Caco-2 (cell line): ENCODE measurements around the gene PNRC2. TPM values are rescaled to one million over a fixed set of nuclear protein-coding genes. Genes with fewer than 3 reads are reported as not detected.

ENCODE experiments used
- BruUV-seq: library from RNA; stranded (reverse); fragments of 400-500 nt; replicated peaks from 2 replicates; lab custom pipeline; 2021; lab: Mats Ljungman, UMichigan
- CTCF ChIA-PET: fragments of 300-600 bp; sonication (Branson Sonifier 250); formaldehyde crosslinking; loops from one replicate; lab custom pipeline; 2022; ENCODE audit warnings: antibody characterized with exemption; lab: Charles Lee
- POLR2A ChIA-PET: fragments of 300-600 bp; sonication (Branson Sonifier 250); formaldehyde crosslinking; loops from one replicate; lab custom pipeline; 2022; ENCODE audit warnings: antibody characterized with exemption; lab: Charles Lee
- DNase-seq, 2 experiments: peaks; one replicate each; pipeline versions ENCODE4 v3.0.0 to v3.0.0-alpha.2; 2020 to 2022
- H3K27me3 ChIP-seq: replicated peaks from 2 replicates; pipeline ENCODE4 v1.6.0; 2011; ENCODE audit warnings: low read length; ENCODE audit not compliant: control insufficient read depth, insufficient read depth
- H3K36me3 ChIP-seq: 2 replicates; pipeline ENCODE4 v1.5.1; 2011; ENCODE audit warnings: low read length; ENCODE audit not compliant: control insufficient read depth, insufficient read depth
- H3K4me1 ChIP-seq: fragments of 250-450 bp; sonication (Bioruptor Pico); 2 replicates; pipeline ENCODE4 v1.5.1; 2020; ENCODE audit warnings: mild to moderate bottlenecking
- H3K4me3 ChIP-seq: 2 replicates; pipeline ENCODE4 v1.5.1; 2011; ENCODE audit warnings: low read depth, mild to moderate bottlenecking, control low read depth, low read length
- H3K9me3 ChIP-seq: fragments of 250-450 bp; sonication (Bioruptor Pico); 2 replicates; pipeline ENCODE4 v1.5.1; 2020; ENCODE audit warnings: mild to moderate bottlenecking, moderate library complexity
- H3K27ac Mint-ChIP-seq: one replicate; pipeline ENCODE4 v1.8.0; 2022; ENCODE audit warnings: mixed read lengths; ENCODE audit not compliant: unreplicated experiment
- H3K27me3 Mint-ChIP-seq: one replicate; pipeline ENCODE4 v1.8.0; 2022; ENCODE audit warnings: mixed read lengths; ENCODE audit not compliant: insufficient read depth, unreplicated experiment
- H3K36me3 Mint-ChIP-seq: one replicate; pipeline ENCODE4 v1.8.0; 2022; ENCODE audit warnings: mild to moderate bottlenecking, mixed read lengths; ENCODE audit not compliant: insufficient read depth, unreplicated experiment
- H3K4me1 Mint-ChIP-seq: one replicate; pipeline ENCODE4 v1.8.0; 2022; ENCODE audit warnings: low read depth, mixed read lengths; ENCODE audit not compliant: unreplicated experiment
- H3K4me3 Mint-ChIP-seq: one replicate; pipeline ENCODE4 v1.8.0; 2022; ENCODE audit warnings: mild to moderate bottlenecking, moderate library complexity, mixed read lengths; ENCODE audit not compliant: unreplicated experiment
- H3K9me3 Mint-ChIP-seq: one replicate; pipeline ENCODE4 v1.8.0; 2022; ENCODE audit warnings: mixed read lengths; ENCODE audit not compliant: unreplicated experiment
- intact Hi-C: fragments of 100-400 bp; cut with micrococcal nuclease; formaldehyde crosslinking; loops from one replicate; pipeline ENCODE4 v1.10.0; 2022; ENCODE audit not compliant: unreplicated experiment
- total RNA-seq: library from RNA; stranded (reverse); gene quantifications from 2 replicates; pipeline ENCODE4 v1.2.3, GENCODE V29; 2022
- TF ChIP-seq, protein P1 (sequence below), 2 experiments: fragments of 200-600 bp in 1 of 2; IDR thresholded peaks; 1 replicate in 1 of 2; 2 replicates in 1 of 2; pipeline versions ENCODE4 v1.5.1 to v1.8.0; 2011 to 2022; ENCODE audit warnings: antibody characterized with exemption in 1 of 2, control low read depth in 1 of 2, inconsistent platforms in 1 of 2, low read depth in 1 of 2, low read length in 1 of 2, mild to moderate bottlenecking in 1 of 2, moderate library complexity in 1 of 2; ENCODE audit not compliant: insufficient read depth in 1 of 2, severe bottlenecking in 1 of 2, unreplicated experiment in 1 of 2

The PNRC2 gene
- total RNA-seq, 1 experiment from 2014 or later = 89.8 TPM

DNA sequence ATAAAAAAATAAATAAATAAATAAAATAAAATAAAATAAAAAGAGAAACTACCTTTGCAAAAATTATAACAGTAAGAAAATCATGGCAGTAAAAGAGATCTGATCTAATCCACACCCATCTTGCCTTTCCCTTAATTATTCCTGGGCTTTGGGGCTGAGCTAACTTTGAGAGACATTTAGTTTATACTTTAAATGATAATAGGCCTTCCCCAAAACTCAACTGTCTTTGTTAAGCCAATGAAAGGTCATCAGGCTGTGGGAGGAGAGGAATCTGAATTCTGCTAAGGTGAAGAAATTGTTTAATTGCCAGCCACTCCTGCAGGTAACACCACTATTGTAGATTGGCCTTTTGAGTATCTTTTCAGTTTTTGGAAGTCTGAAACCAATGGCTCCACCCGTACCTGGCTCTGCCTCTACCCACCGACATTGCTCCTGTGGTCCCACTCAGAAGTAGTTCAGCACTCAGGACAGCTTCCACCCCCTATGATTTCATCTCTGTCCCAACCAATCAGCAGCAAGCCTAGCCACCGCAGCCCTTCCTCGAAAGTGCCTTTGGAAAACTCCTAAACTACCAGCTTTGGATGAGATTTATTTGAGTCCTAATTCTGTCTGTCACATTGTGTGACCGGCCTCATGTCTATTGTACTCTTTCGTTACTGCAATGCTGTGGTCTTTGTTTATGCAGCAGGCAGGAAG lies 23.0 kb upstream of the PNRC2 start:
- BruUV-seq = no TSS peak
- Mint-ChIP-seq H3K36me3 (no peaks in the 10 kb centered on the region), H3K9me3 (no peaks in the 10 kb centered on the region), H3K27ac (no peak overlapping the region), H3K4me1 (peaks cover 6% of the 10 kb centered on the region), H3K27me3 (no peaks in the 10 kb centered on the region), H3K4me3 (no peak overlapping the region)
- H3K27me3 ChIP-seq = no peaks in the 10 kb centered on the region
- H3K9me3 ChIP-seq = no peaks in the 10 kb centered on the region
- peaks cover 2% of the 10 kb centered on the region; the same call in 1 of the 2 replicates for H3K4me1 ChIP-seq
- DNase-seq = no peak
- TF ChIP-seq, protein P1, sequence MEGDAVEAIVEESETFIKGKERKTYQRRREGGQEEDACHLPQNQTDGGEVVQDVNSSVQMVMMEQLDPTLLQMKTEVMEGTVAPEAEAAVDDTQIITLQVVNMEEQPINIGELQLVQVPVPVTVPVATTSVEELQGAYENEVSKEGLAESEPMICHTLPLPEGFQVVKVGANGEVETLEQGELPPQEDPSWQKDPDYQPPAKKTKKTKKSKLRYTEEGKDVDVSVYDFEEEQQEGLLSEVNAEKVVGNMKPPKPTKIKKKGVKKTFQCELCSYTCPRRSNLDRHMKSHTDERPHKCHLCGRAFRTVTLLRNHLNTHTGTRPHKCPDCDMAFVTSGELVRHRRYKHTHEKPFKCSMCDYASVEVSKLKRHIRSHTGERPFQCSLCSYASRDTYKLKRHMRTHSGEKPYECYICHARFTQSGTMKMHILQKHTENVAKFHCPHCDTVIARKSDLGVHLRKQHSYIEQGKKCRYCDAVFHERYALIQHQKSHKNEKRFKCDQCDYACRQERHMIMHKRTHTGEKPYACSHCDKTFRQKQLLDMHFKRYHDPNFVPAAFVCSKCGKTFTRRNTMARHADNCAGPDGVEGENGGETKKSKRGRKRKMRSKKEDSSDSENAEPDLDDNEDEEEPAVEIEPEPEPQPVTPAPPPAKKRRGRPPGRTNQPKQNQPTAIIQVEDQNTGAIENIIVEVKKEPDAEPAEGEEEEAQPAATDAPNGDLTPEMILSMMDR (IDR thresholded peaks at IDR 0.05; ENCODE audit: insufficient read depth in 1 of 2, low read depth in 1 of 2, low read length in 1 of 2, severe bottlenecking in 1 of 2, unreplicated experiment in 1 of 2) = no peak
- no peak overlapping the region for H3K4me3 ChIP-seq
- ChIA-PET CTCF (no interaction called here), POLR2A (no interaction called here)
- no peaks in the 10 kb centered on the region for H3K36me3 ChIP-seq
- intact Hi-C loops = no loop called here

DNA sequence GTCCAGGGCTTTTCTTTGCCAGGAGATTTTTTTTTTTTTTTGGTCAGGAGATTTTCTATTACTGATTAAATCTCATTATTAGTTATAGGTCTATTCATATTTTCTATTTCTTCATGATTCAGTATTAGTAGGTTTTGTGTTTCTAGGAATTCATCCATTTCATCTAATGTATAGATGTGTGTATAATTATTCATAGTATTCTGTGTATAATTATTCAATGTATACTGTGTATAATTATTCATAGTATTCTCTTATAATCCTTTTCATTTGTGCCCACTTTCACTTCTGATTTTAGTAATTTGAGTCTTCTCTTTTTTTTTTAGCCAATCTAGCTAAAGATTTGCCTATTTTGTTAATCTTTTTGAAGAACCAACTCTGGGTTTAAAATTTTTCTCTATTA lies 12.3 kb upstream of the PNRC2 start:
- H3K9me3 Mint-ChIP-seq = no peaks in the 10 kb centered on the region
- no peak overlapping the region for H3K4me3 ChIP-seq
- no peak for DNase-seq
- no peaks in the 10 kb centered on the region for H3K4me1 ChIP-seq
- CTCF ChIA-PET = no interaction called here
- H3K27me3 Mint-ChIP-seq = no peaks in the 10 kb centered on the region
- no peaks in the 10 kb centered on the region for H3K4me1 Mint-ChIP-seq
- H3K36me3 Mint-ChIP-seq = no peaks in the 10 kb centered on the region
- no peak overlapping the region for H3K27ac Mint-ChIP-seq
- TF ChIP-seq, protein P1 (IDR thresholded peaks at IDR 0.05; ENCODE audit: insufficient read depth in 1 of 2, low read depth in 1 of 2, low read length in 1 of 2, severe bottlenecking in 1 of 2, unreplicated experiment in 1 of 2) = no peak
- no peak overlapping the region for H3K4me3 Mint-ChIP-seq
- H3K9me3 ChIP-seq = no peaks in the 10 kb centered on the region; the same call in 1 of the 2 replicates
- H3K27me3 ChIP-seq = no peaks in the 10 kb centered on the region
- BruUV-seq = no TSS peak
- POLR2A ChIA-PET = no interaction called here
- H3K36me3 ChIP-seq = no peaks in the 10 kb centered on the region
- intact Hi-C loops = no loop called here

DNA sequence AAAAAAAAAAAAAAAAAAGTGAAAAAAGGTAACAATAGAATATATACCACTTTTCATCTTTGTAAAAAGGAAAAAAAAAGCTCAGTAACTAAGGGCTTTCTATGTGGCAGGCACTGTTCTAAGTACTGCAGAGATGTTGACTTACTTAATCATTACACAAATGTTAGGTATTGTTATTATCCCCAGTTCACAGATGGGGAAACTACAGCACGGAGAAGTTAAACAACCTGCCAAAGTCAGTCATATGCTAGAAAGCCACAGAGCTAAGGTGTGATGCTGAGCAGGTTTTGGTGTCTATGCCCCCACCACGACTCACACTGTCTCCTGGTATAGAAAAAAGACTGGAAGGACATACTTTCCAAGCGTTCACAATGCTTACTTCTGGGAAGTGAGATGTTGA lies 6.6 kb upstream of the PNRC2 start:
- Histone ChIP-seq H3K36me3 (no peaks in the 10 kb centered on the region), H3K9me3 (no peaks in the 10 kb centered on the region), H3K4me3 (no peak overlapping the region), H3K4me1 (no peaks in the 10 kb centered on the region), H3K27me3 (no peaks in the 10 kb centered on the region)
- H3K9me3 Mint-ChIP-seq = no peaks in the 10 kb centered on the region
- DNase-seq = no peak
- H3K27ac Mint-ChIP-seq = no peak overlapping the region
- BruUV-seq = no TSS peak
- no peaks in the 10 kb centered on the region for H3K27me3 Mint-ChIP-seq
- CTCF ChIA-PET = interaction anchor here (0.6 to 0.7 kb wide), 2 partner anchors 36 to 128 kb away, joined by 5 to 8 read pairs; no protein-coding TSS in a partner anchor
- POLR2A ChIA-PET = no interaction called here
- H3K4me1 Mint-ChIP-seq = no peaks in the 10 kb centered on the region
- no peaks in the 10 kb centered on the region for H3K36me3 Mint-ChIP-seq
- TF ChIP-seq, protein P1 (IDR thresholded peaks at IDR 0.05; ENCODE audit: insufficient read depth in 1 of 2, low read depth in 1 of 2, low read length in 1 of 2, severe bottlenecking in 1 of 2, unreplicated experiment in 1 of 2) = no peak
- no peak overlapping the region for H3K4me3 Mint-ChIP-seq
- intact Hi-C loops = no loop called here
